Measurements from ENCODE around the gene CACUL1.

CACUL1 gene

DNA sequence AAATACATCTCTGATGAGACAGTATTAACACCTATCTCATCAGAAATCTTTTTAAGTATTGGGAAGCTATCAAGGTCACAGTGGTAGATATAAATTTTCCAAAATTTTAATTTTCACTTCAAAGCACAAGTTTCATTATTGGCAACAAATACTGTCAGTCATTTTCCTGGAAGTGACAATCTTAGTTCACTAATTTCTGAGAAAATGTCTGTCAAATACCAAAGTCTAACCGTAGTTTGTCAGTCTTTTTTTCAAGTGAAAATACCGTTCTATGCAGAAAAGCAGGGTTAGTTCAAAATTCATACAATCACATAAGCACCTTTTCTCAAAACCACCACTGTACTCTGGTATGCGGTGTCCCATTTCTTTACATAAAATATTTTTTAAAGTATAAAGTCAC is 40.4 kb downstream of the CACUL1 start:
- no peak for DNase-seq (ENCODE audit: low read depth in 1 of 2, low spot score in 1 of 2)
- in situ Hi-C loops (cut with HindIII; ENCODE audit: low pct_unique_long_range_greater_than_20kb, low sequenced_read_pairs): no loop called here
- TF ChIP-seq JUND (IDR thresholded peaks at IDR 0.05; ENCODE audit: low read depth): no peak

DNA sequence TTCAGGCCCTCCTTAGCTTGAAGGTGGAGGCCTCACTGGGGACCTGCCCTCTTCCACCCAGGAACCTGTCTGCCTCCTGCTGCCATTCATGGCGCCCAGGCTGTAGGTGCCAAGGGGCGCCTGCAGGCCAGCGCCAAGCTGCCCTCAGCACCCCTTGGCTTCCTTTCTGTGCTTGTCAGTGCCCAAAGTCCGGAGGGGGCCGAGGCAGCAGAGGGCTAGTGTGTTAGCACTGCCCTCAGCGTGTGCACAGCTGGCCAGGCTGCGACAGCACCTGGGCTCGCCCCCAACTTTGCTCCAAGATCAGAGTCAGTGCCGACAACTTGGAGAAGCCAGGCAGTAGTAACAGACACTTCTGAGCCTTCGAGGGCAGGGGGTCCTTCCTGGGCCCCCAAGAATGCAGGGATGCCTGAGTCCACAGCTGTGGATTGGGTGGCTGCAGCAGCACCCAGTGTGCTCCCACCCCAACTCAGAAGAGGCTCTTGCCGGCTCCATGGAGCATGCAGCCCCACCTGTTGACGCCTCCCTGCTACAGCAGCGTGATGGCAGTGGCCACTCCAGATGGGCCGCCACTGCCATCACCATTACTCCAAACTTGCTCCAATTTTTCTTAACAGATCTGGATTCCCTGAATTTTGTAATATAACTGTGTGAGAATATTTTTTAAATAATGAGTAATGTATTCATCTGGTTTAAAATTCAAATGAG is 41.7 kb downstream of the CACUL1 start:
- no peak for DNase-seq (ENCODE audit: low read depth in 1 of 2, low spot score in 1 of 2)
- in situ Hi-C loops (cut with HindIII; ENCODE audit: low pct_unique_long_range_greater_than_20kb, low sequenced_read_pairs): no loop called here
- TF ChIP-seq JUND (IDR thresholded peaks at IDR 0.05; ENCODE audit: low read depth): no peak

DNA sequence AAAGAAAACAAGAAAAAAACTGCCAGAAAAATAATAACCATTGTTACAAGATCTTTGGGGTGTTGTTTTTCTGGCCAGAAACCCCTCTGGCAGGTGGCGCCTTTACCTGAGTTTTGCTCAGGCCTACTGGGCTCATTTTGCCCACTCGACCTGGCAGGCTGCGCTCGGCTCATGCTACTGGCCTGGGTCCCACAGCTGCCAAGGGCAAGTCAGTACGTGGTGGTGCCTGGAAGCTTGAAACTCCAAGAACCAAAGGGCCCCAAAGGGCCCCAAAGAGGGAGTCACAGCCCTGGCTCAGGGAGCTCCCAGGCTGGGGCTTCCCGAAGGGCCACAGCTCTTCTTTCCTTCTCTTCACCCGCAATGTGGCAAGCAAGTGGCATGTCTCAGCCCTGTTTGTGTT is 42.7 kb downstream of the CACUL1 start:
- no peak for TF ChIP-seq JUND (IDR thresholded peaks at IDR 0.05; ENCODE audit: low read depth)
- no peak for DNase-seq (ENCODE audit: low read depth in 1 of 2, low spot score in 1 of 2)
- in situ Hi-C loops (cut with HindIII; ENCODE audit: low pct_unique_long_range_greater_than_20kb, low sequenced_read_pairs): no loop called here

DNA sequence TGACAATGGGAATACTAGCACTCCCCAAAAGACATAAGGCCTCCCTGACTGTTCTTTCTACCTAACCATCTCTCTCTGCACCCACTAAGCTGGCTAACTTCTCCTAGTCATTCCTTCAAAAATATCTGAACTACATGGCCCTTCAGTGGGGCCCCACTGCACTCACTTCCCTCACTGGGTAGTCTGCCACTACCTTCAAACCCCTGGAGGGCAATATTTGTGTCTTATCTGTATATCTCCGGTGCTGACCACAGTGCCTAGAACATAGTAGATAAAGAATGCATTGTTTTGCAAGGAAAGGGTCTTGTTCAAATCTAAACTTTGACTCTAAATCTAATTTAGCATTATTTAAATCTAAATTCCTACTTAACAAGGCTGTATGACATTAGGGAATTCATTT is 44.3 kb downstream of the CACUL1 start:
- TF ChIP-seq JUND (IDR thresholded peaks at IDR 0.05; ENCODE audit: low read depth): no peak
- in situ Hi-C loops (cut with HindIII; ENCODE audit: low pct_unique_long_range_greater_than_20kb, low sequenced_read_pairs): no loop called here
- DNase-seq (ENCODE audit: low read depth in 1 of 2, low spot score in 1 of 2): no peak

DNA sequence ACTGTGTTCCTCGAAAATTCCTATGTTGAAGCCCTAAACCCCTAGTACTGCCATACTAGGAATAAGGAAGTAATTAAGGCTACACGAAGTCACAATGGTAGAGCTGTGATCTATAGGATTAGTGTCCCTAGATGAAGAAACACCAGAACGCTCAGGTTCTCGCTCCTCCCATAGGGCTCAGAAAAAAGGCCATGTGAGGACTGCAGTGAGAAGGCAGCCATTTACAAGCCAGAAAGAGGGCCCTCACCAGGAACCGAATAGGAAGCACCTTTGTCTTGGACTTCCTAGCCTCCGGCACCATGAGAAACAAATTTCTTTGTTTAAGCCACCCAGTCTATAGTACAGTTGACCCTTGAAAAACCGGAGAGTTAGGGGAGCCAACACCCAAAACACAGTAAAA is 46.2 kb downstream of the CACUL1 start:
- DNase-seq (ENCODE audit: low read depth in 1 of 2, low spot score in 1 of 2): no peak
- TF ChIP-seq JUND (IDR thresholded peaks at IDR 0.05; ENCODE audit: low read depth): no peak
- in situ Hi-C loops (cut with HindIII; ENCODE audit: low pct_unique_long_range_greater_than_20kb, low sequenced_read_pairs): no loop called here

DNA sequence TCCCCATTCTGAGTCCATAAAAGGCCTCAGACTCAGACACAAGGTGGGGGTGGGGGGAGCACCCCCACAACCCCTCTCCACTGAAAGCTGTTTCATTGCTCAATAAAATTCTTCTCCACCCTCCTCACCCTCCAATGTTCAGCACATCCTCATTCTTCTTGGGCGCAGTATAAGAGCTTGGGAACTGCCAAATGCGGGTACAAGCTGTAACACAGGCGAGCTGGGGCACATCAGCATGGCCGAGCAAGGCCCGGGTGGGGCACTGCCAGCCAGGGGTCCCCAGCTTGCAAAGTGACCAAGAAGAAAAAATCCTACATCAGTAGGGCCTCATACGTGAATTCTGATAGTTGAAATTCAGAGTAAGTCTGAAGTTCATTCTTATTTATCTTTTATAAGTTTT is 50.1 kb downstream of the CACUL1 start:
- in situ Hi-C loops (cut with HindIII; ENCODE audit: low pct_unique_long_range_greater_than_20kb, low sequenced_read_pairs): no loop called here
- no peak for DNase-seq (ENCODE audit: low read depth in 1 of 2, low spot score in 1 of 2)

DNA sequence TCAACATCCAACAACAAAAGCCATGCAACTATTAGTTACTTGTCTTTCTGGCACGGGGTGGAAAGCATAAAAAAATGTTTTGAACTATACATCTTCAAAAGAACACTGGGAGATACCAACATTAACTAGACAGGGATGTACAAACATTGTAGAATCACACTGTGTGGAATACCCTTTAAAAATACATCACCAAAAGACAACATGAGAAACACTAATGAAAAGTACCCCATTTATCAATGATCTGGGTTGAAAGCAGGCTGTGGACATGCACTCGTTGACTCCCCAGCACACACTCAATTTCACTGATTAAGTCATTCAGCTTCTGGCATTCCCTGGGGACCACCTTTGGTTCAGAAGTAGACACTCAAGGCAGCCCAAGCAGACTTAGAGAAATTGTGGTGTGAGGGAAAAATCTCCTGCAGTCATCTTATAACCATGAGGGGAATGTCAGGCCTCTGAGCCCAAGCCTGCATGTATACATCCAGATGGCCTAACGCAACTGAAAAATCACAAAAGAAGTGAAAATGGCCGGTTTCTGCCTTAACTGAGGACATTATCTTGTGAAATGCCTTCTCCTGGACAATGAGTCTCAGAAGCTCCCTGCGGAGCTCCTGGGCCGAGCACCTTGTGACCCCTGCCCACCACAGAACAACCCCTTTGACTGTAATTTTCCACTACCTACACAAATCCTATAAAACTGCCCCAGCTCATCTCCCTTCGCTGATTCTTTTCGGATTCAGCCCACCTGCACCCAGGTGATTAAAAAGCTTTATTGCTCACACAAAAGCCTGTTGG is 53.0 kb downstream of the CACUL1 start:
- no peak for DNase-seq (ENCODE audit: low read depth in 1 of 2, low spot score in 1 of 2)
- TF ChIP-seq JUND (IDR thresholded peaks at IDR 0.05; ENCODE audit: low read depth): no peak
- in situ Hi-C loops (cut with HindIII; ENCODE audit: low pct_unique_long_range_greater_than_20kb, low sequenced_read_pairs): no loop called here

More for the DNA sequence above, 50.1 kb downstream of the CACUL1 start:
- no peak for TF ChIP-seq JUND (IDR thresholded peaks at IDR 0.05; ENCODE audit: low read depth)

DNA sequence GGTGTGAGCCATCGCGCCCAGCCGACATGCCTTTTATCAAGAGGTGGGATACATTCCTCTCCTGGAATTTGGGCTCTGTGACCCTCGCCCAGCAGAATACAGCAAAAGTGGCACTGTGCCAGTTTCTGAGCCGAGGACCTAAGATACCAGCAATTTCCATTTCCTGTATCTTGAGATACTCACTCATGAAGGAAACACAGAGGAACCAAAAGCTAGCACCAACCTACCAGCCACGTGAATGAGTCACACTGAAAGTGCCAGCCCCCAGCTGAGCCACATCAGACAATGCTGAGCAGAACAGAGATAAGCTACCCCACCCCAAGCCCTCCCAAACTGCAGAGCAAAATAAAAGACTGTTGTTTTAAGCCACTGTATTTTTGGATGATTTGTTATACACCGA is 56.3 kb downstream of the CACUL1 start:
- in situ Hi-C loops (cut with HindIII; ENCODE audit: low pct_unique_long_range_greater_than_20kb, low sequenced_read_pairs): no loop called here
- DNase-seq (ENCODE audit: low read depth in 1 of 2, low spot score in 1 of 2): no peak
- TF ChIP-seq JUND (IDR thresholded peaks at IDR 0.05; ENCODE audit: low read depth): no peak

DNA sequence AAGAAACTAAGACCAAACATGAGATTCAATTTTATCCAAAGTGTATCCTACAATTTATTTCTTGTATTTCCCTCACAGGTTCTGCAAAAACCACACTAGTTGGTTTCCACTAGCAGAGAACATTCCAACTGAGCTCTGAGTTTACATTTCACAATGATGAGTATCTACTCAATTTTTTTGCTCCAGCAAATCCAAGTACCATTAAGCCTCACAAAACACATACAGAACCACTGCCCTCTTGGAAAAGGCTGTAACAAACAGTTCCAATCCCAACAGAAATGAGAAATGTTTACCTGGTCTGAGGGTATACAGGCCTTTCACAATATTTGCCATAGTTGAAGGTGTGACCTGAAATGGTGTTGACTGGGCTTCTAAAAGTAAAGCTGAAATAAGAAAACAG is 59.9 kb downstream of the CACUL1 start:
- peak in 1 of 2 experiments; percentile 10 for DNase-seq (ENCODE audit: low read depth in 1 of 2, low spot score in 1 of 2)
- TF ChIP-seq JUND (IDR thresholded peaks at IDR 0.05; ENCODE audit: low read depth): no peak
- in situ Hi-C loops (cut with HindIII; ENCODE audit: low pct_unique_long_range_greater_than_20kb, low sequenced_read_pairs): no loop called here

DNA sequence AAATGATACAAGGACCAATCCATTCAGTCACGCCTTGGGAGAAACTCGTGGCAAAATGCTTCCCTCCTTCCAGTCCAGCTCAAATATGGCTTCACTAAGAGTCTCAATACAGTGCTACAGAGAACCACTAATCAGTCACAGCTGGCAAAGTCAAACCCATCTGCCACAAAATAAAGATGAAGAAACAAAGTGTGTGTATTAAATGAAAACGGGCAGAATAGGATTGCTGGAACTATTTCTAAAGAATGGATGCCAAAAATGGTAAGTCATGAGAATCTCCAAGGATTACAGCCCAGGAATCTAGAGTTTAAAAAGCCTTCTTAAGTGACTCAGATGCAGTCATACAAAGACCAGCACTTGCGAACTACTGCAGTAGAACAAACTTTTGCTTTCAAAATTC is 61.9 kb downstream of the CACUL1 start:
- DNase-seq (ENCODE audit: low read depth in 1 of 2, low spot score in 1 of 2): no peak
- TF ChIP-seq JUND (IDR thresholded peaks at IDR 0.05; ENCODE audit: low read depth): no peak
- in situ Hi-C loops (cut with HindIII; ENCODE audit: low pct_unique_long_range_greater_than_20kb, low sequenced_read_pairs): no loop called here

DNA sequence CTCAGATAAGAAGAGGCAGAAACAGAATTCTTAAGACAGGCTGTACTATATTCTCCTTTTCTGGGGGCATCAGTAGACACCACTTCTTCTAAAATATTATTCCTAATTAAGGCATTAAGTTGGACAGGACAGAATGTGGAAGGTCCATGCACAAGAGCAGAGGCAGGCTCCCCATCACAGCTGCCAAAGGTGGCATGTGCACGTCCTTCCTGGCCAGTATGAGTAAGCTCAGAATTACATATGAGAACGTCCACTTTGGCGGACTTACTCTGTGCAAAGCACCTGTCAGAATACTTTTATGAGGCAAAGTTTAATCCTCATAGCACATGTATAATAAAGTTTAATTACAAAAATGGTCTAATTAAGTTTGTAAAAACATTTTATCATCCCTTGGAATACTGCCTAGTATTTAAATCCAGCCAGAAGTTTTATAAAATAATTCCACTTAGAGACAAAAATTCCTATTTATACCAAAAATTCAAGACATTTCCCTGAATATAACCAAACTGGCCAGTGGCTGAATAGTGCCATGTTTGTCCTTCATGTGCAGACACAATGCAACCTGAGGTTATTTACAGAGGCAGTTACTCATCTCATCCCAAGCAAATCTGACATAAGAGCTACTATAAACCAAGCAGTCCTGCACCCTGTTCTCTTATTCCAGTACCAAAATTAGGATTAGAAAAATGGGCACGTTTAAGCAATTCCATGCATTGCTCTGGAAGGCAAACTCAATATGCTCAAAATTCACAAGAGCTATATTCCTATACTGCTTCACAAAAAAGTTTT is 65.5 kb downstream of the CACUL1 start:
- no peak for DNase-seq (ENCODE audit: low read depth in 1 of 2, low spot score in 1 of 2)
- TF ChIP-seq JUND (IDR thresholded peaks at IDR 0.05; ENCODE audit: low read depth): no peak
- in situ Hi-C loops (cut with HindIII; ENCODE audit: low pct_unique_long_range_greater_than_20kb, low sequenced_read_pairs): no loop called here

DNA sequence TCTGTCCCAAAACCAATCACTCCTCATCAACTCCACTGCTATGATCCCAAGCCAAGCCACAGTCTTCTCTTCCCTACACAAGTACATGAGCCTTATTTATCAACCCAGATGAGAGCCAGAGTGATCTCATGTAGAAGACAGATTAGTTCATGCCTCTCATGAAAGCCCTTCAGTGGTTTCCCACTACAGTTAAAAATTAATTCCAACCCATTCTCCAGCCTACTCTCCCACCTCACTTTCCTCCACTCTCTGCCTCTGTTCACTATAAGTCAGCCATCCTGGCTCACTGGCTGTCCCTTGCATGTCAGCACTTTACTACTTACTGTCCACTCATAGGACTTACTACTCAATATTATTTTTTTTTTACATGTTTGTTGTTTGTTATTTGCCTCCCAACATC is 67.3 kb downstream of the CACUL1 start:
- in situ Hi-C loops (cut with HindIII; ENCODE audit: low pct_unique_long_range_greater_than_20kb, low sequenced_read_pairs): no loop called here
- DNase-seq (ENCODE audit: low read depth in 1 of 2, low spot score in 1 of 2): no peak
- no peak for TF ChIP-seq JUND (IDR thresholded peaks at IDR 0.05; ENCODE audit: low read depth)

DNA sequence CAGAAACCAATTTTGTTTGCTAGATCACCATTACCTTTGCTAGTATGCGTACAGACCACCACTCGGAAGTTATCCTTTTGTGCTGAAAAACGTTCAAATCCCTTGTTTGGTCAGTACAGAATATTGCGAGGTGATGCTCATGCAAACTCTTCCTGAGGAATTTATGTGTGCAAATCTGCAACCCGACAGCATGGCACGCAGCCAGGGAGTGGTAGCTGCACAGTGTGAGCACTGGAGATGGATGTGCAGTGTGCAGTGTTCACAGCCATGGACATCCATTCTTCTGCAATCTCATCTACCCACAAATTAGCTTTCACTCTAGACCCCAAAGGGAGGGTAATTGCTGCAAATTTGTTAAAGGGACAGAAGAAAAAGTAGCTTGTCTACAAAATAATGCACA is 72.2 kb downstream of the CACUL1 start:
- no peak for DNase-seq (ENCODE audit: low read depth in 1 of 2, low spot score in 1 of 2)
- no peak for TF ChIP-seq JUND (IDR thresholded peaks at IDR 0.05; ENCODE audit: low read depth)
- in situ Hi-C loops (cut with HindIII; ENCODE audit: low pct_unique_long_range_greater_than_20kb, low sequenced_read_pairs): no loop called here
